D721Med (cell line): ENCODE measurements around the gene EPN2.

ENCODE experiments used
- DNase-seq: peaks from one replicate; pipeline ENCODE4 v3.0.0; 2011; ENCODE audit warnings: low spot score; ENCODE audit not compliant: insufficient read length
- FAIRE-seq: peaks from 2 replicates; lab custom pipeline; 2011; peaks lifted over from hg19 to GRCh38; lab: Jason Lieb, UNC
- TF ChIP-seq, protein P1 (sequence below): IDR thresholded peaks from 2 replicates; pipeline ENCODE4 v1.5.1; 2012; ENCODE audit warnings: mild to moderate bottlenecking, control low read depth; ENCODE audit not compliant: insufficient read depth; ENCODE audit errors: missing control alignments

Gene EPN2

GRCh38 chr17:19311421-19312215 is 74.5 kb downstream of the EPN2 start:
- DNase-seq (no peak), FAIRE-seq (no peak)
- TF ChIP-seq, protein P1, sequence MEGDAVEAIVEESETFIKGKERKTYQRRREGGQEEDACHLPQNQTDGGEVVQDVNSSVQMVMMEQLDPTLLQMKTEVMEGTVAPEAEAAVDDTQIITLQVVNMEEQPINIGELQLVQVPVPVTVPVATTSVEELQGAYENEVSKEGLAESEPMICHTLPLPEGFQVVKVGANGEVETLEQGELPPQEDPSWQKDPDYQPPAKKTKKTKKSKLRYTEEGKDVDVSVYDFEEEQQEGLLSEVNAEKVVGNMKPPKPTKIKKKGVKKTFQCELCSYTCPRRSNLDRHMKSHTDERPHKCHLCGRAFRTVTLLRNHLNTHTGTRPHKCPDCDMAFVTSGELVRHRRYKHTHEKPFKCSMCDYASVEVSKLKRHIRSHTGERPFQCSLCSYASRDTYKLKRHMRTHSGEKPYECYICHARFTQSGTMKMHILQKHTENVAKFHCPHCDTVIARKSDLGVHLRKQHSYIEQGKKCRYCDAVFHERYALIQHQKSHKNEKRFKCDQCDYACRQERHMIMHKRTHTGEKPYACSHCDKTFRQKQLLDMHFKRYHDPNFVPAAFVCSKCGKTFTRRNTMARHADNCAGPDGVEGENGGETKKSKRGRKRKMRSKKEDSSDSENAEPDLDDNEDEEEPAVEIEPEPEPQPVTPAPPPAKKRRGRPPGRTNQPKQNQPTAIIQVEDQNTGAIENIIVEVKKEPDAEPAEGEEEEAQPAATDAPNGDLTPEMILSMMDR, result no peak

DNA sequence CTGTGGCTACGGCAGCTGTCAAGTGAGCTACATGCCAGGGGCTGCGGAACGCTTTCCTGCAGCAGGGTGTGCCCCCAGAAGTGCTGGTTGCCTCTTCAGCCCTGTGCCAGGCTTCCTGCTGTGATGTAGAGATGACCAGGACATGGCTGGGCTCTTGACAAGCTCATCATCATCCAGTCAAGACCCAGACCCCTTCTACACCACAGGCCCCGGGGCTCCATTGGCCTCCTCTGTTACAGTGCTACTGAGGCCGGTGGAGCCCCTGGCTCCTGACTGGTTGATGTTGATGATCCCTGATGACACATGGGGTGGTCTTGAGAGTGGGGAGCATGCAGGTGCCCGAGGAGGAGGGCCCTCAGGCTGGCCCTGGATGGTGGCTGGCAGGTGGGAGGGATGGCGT is 75.2 kb downstream of the EPN2 start:
- FAIRE-seq (no peak), DNase-seq (no peak)
- TF ChIP-seq, protein P1, result no peak

DNA sequence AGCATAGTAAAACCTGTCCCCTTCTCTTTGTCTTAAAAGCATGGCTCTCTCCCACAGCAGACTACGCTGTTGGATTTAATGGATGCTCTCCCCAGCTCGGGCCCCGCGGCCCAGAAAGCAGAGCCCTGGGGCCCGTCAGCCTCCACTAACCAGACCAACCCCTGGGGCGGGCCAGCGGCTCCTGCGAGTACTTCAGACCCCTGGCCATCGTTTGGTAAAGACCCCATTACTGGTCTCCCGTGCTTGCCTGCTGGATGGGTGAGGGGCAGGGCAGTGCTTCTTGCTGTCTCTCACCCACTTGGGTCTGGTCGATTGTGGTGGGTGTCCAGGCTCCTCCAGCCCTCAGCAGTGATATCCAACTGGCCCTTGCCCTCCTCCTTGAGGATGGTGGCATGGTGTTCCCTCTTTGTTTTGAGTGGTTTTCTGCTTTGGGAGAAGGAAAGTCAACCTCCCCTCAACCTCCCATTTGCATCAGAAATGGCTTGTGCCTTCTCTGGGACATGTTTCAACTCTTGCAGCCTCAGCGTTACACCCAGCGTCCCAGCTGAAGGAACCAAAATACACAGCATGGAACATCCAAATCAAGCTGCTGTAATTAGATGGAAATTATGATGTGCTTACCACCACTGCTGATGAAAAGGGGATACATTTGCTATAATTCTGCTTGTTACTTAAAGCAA is 76.0 kb downstream of the EPN2 start:
- no peak for DNase-seq
- TF ChIP-seq, protein P1, result no peak
- FAIRE-seq, result no peak

DNA sequence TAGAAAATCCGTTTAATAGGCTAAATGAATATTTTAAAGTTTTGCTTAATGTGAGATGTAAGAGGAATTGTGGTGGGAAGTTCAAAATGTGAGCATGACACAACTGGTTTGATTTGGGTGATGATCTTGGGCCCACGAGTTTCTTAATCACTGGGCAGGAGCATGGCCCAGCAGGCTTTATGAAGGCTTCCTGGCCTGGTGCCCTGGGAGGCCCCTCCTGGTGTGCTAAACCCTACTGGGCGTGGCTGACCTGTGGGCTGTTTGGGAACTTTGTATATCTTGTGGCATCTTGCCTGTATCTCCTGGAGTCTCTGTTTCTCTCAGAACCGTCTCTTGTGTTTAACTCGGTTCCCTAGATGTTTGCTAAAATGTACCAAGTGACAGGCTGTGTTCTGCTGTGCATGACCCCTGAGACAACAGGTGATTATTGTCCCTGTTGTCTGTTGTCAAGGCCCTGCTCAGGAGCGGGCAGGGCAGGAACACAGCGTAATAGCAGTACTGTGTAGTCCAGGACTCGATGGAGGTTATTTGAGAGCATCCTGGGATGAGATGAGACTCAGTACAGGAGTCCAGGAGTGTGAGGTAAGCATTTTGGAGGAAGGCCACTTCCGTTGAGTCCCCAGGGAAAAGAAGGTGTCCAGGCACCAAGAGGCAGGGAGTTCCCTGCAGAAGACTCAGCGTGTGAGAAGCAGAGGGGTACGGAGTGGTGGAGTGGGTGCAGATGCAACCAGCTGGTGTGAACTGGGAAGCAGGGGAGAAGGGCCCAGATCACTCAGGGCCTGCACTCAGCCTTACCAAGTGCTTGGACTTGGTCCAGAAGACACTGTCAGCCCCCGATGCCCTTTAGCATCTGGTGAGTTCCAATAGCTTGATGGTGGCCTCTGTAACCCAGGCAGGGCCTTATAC is 76.8 kb downstream of the EPN2 start:
- FAIRE-seq, result no peak

GRCh38 chr17:19315104-19315503 is 77.9 kb downstream of the EPN2 start:
- DNase-seq (no peak), FAIRE-seq (no peak)
- TF ChIP-seq, protein P1, result no peak

More for the DNA sequence above, 76.8 kb downstream of the EPN2 start:
- TF ChIP-seq, protein P1, result no peak
- DNase-seq, result no peak

DNA sequence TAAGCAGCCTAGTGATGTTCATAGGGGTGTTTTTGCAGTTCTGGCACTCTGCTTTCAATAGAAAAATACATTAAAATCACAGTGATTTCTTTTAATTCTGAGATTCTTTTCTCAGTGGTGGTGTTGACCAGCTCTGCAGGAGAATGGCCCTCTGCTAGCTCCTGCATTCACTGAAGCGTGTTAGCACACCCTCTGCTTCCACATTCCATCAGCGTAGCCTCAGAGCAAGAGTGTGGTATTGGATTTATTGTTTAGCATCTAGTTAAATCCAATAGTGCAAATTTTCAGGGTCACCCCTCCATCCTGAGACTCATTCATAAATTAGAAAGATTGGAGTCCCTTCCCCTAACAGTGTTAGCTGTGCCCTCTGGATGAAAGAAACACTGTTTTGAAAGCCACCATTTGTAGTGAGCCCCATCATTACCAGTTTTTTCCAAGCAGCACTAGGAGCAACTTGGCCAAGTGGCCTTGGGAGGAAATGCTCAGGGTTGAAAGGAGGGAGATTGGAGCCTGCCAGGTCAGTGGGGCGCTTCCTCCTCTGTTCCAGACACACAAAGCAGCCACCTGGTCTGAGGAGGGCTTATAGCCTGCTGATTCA is 79.7 kb downstream of the EPN2 start:
- DNase-seq, result no peak
- TF ChIP-seq, protein P1, result no peak
- FAIRE-seq, result no peak
